Effector memory CD4-positive, alpha-beta T cell (primary cell): ENCODE measurements around the gene SPAG16.

Experiments
- DNase-seq, 3 donors: peaks; one replicate each; pipeline ENCODE4 v3.0.0-alpha.2; 2020
- H3K27ac ChIP-seq: 2 replicates; pipeline ENCODE4 v1.7.0; 2013; ENCODE audit warnings: mild to moderate bottlenecking, low read length, moderate library complexity; ENCODE audit not compliant: insufficient read depth, poor library complexity, severe bottlenecking
- H3K27me3 ChIP-seq: replicated peaks from 2 replicates; pipeline ENCODE4 v1.7.0; 2013; ENCODE audit warnings: mild to moderate bottlenecking, low read length; ENCODE audit not compliant: insufficient read depth, control insufficient read depth, poor library complexity, severe bottlenecking
- H3K36me3 ChIP-seq: 2 replicates; pipeline ENCODE4 v1.7.0; 2013; ENCODE audit warnings: mild to moderate bottlenecking, low read length, moderate library complexity; ENCODE audit not compliant: control insufficient read depth, insufficient read depth
- H3K4me1 ChIP-seq: 2 replicates; pipeline ENCODE4 v1.7.0; 2013; ENCODE audit warnings: low read length, mild to moderate bottlenecking; ENCODE audit not compliant: control insufficient read depth, insufficient read depth, poor library complexity, severe bottlenecking
- H3K4me3 ChIP-seq: 2 replicates; pipeline ENCODE4 v1.7.0; 2013; ENCODE audit warnings: low read length, low read depth, mild to moderate bottlenecking; ENCODE audit not compliant: insufficient read depth, poor library complexity, severe bottlenecking
- H3K9me3 ChIP-seq: 2 replicates; pipeline ENCODE4 v1.7.0; 2013; ENCODE audit warnings: mild to moderate bottlenecking, low read length, moderate library complexity; ENCODE audit not compliant: control insufficient read depth

Gene SPAG16

DNA sequence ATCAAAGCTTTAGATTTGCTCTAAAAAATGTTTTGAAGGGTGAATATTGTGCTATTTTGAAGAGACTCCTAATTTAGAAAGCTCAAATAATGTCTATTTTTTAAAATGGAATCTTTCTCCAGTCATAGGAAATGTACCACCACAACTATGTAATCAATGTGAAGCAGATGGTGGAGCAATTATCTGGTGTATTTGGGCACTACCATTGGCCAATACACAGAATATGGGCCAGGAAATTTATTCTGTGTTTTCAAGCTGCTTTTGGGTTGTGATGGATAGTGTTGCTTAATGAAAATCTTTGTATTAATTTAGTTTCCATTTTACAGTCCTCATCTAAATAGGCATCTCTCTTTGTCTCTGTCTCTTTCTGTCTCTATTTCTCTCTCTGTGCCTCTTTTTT is 1109.5 kb downstream of the SPAG16 start:
- Histone ChIP-seq H3K27me3 (no peaks in the 10 kb centered on the region), H3K4me1 (no peaks in the 10 kb centered on the region), H3K27ac (no peak overlapping the region), H3K36me3 (no peaks in the 10 kb centered on the region), H3K4me3 (no peak overlapping the region), H3K9me3 (no peaks in the 10 kb centered on the region)
- no peak for DNase-seq

DNA sequence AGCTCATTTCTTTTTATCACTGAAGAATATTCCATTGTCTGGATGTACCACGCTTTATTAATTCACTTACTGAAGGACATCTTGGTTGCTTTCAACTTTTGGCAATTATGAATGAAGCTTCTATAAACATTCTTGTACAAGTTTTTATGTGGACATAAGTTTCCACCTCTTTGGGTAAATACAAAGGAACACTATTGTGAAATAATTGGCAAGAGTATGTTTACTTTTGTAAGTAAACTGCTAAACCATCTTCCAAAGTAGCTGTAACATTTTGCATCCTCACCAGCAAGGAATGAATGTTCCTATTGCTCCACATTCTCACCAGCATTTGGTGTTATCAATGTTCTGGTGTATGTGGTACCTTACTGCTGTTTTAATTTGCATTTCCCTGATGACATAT is 1110.8 kb downstream of the SPAG16 start:
- Histone ChIP-seq H3K9me3 (no peaks in the 10 kb centered on the region), H3K27me3 (no peaks in the 10 kb centered on the region), H3K4me3 (no peak overlapping the region), H3K27ac (no peak overlapping the region), H3K36me3 (no peaks in the 10 kb centered on the region), H3K4me1 (no peaks in the 10 kb centered on the region)
- DNase-seq = no peak

DNA sequence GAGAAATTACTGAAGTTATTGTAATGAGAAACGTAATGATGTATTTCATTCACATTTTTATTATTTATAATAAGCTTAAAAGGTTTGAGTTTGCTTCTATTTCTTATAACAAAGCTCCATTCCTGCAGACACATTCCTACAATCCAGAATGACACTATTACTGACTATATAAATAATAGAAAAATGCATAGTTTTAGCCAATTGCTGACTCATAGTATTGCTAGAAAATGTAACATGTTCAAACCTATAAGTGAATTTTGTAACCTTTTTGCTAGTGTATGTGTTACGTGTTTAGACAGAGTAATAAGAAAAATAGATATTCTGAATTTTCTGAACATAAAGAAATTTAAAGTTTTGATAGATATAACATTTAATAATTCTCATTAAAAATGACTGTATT is 1117.3 kb downstream of the SPAG16 start:
- H3K9me3 ChIP-seq = no peaks in the 10 kb centered on the region
- no peaks in the 10 kb centered on the region for H3K36me3 ChIP-seq
- H3K4me3 ChIP-seq = no peak overlapping the region
- H3K27me3 ChIP-seq = no peaks in the 10 kb centered on the region
- DNase-seq = no peak
- H3K4me1 ChIP-seq = no peaks in the 10 kb centered on the region
- no peak overlapping the region for H3K27ac ChIP-seq

- DNase-seq = no peak
- H3K4me1 ChIP-seq = no peaks in the 10 kb centered on the region
- H3K9me3 ChIP-seq = no peaks in the 10 kb centered on the region
- no peaks in the 10 kb centered on the region for H3K27me3 ChIP-seq
- H3K4me3 ChIP-seq = no peak overlapping the region
- no peak overlapping the region for H3K27ac ChIP-seq
- no peaks in the 10 kb centered on the region for H3K36me3 ChIP-seq
Measured at GRCh38 chr2:214410128-214410775, 1126.0 kb downstream of the SPAG16 start.

- no peak for DNase-seq
Measured at GRCh38 chr2:214410918-214411554, 1126.8 kb downstream of the SPAG16 start, which contains the start of gene VWC2L. Gene VWC2L, plus strand, starts transcription at chr2:214411054. Its CDS starts 3,140 bp downstream, at chr2:214414194.

GRCh38 chr2:214412679-214413078 is 1128.4 kb downstream of the SPAG16 start:
- H3K27me3 ChIP-seq = no peaks in the 10 kb centered on the region
- no peak overlapping the region for H3K27ac ChIP-seq

More at GRCh38 chr2:214410918-214411554, 1126.8 kb downstream of the SPAG16 start, which contains the start of gene VWC2L:
- Histone ChIP-seq H3K9me3 (no peaks in the 10 kb centered on the region), H3K4me3 (no peak within 1 kb of the TSS), H3K36me3 (no peaks in the 10 kb centered on the region), H3K27ac (no peak within 1 kb of the TSS), H3K4me1 (no peaks in the 10 kb centered on the region), H3K27me3 (no peaks in the 10 kb centered on the region)

DNA sequence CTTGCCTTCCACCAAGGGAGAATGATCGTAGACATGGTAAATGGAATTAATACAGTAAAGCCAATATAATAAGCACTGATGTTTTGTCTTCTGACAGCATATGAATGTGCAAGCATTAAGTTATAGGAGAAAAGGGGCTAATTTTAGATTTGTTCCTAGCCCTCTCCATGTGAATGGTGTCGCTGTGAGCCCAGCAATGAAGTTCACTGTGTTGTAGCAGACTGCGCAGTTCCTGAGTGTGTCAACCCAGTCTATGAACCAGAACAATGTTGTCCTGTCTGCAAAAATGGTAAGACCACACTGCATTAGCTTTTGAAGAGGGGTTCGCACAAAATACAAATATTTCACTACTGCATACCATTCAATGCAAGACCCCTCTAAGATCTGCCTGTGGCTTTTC is 1152.2 kb downstream of the SPAG16 start:
- Histone ChIP-seq H3K27me3 (no peaks in the 10 kb centered on the region), H3K9me3 (no peaks in the 10 kb centered on the region), H3K27ac (no peak overlapping the region), H3K4me3 (no peak overlapping the region), H3K4me1 (no peaks in the 10 kb centered on the region), H3K36me3 (no peaks in the 10 kb centered on the region)
- DNase-seq = no peak

More at GRCh38 chr2:214412679-214413078, 1128.4 kb downstream of the SPAG16 start:
- H3K36me3 ChIP-seq = no peaks in the 10 kb centered on the region
- no peak overlapping the region for H3K4me3 ChIP-seq
- no peak for DNase-seq
- no peaks in the 10 kb centered on the region for H3K9me3 ChIP-seq
- H3K4me1 ChIP-seq = no peaks in the 10 kb centered on the region

- H3K27ac ChIP-seq = no peak overlapping the region
- H3K27me3 ChIP-seq = no peaks in the 10 kb centered on the region
- DNase-seq = no peak
- H3K4me1 ChIP-seq = no peaks in the 10 kb centered on the region
- H3K4me3 ChIP-seq = no peak overlapping the region
- H3K36me3 ChIP-seq = no peaks in the 10 kb centered on the region
- H3K9me3 ChIP-seq = no peaks in the 10 kb centered on the region
Measured at GRCh38 chr2:214450118-214450894, 1166.0 kb downstream of the SPAG16 start.

DNA sequence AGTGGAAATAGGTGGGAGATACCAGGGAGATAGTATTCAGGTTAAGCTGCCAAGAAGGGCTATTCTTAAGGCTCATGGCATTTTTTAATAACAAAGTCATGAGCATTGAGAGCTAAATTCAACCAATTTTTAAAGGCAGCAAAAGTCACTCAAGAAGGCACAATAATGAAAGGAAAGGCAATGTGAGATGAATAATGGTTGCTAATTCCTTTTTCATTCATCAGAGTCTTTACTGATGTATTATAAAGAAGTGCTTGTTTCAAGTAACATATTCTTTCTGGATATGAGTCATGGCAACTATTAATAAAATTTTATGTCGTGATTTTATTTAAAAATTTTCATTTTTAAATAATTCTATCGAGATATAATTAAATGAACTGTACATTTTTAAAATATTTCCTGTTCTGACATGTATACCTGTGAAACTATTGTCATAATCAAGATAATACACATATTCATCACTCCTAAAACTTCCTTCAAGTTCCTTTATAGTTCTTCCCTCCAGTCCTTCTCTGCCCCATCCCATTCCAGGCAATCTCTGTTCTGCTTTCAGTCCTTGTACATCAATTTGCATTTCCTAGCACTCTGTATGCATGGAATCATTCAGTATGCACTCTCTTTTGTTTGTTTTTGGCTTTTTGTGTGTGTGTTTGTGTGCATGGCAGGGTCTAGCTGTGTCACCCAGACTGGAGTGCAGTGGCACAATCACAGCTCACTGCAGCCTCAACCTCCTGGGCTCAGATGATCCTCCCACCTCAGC is 1167.4 kb downstream of the SPAG16 start:
- H3K27ac ChIP-seq = no peak overlapping the region
- no peaks in the 10 kb centered on the region for H3K4me1 ChIP-seq
- H3K27me3 ChIP-seq = no peaks in the 10 kb centered on the region
- no peaks in the 10 kb centered on the region for H3K9me3 ChIP-seq
- no peaks in the 10 kb centered on the region for H3K36me3 ChIP-seq
- DNase-seq = no peak
- H3K4me3 ChIP-seq = no peak overlapping the region
